Measurements from ENCODE around the gene TLE4. TPM values are rescaled to one million over a fixed set of nuclear protein-coding genes. Genes with fewer than 3 reads are reported as not detected.

Gene TLE4
- total and polyA plus RNA-seq, 10 of the 15 experiments (the other 5 are each of a cell fraction or from before 2014, with no cell fraction given), result 5.3 to 53.3 (median 23.3) TPM

DNA sequence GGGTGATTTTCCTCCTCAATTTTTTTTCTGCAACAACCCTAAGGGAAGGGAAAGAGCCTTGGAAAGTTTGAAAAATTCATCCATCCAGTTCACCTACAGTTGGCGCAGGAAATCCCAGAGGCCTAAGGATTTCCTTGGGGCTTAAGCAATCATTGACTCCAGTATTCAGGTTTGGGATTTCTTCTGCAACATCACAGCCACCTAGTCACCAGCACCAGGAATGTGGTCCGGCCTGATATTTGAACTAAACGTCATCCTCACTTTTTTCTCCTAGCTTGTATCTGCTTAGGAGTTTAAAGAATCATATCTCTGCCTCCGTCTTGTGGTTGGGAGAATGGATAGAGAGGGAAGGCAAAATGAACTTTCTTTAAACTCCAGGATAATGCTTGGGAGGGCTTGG lies 20.2 kb upstream of the TLE4 start (continued):
- TF ChIP-seq RCOR1 (conservative IDR thresholded peaks at IDR 0.05; ENCODE audit: low read depth, low read length) (no peak), TCF12 (IDR thresholded peaks at IDR 0.05; ENCODE audit: low read depth, low read length) (no peak), HDAC2 (IDR thresholded peaks at IDR 0.05) (no peak), TBL1XR1 (IDR thresholded peaks at IDR 0.05; ENCODE audit: low read depth, low read length) (no peak), RELA (IDR thresholded peaks at IDR 0.05; ENCODE audit: borderline replicate concordance, partially characterized antibody) (no peak), HDAC6 (IDR thresholded peaks at IDR 0.05; ENCODE audit: unreplicated experiment) (no peak), EED (IDR thresholded peaks at IDR 0.05; ENCODE audit: low read depth) (no peak), PAX5 (IDR thresholded peaks at IDR 0.05; ENCODE audit: borderline replicate concordance, low read depth, low read length) (no peak), IKZF1 (conservative IDR thresholded peaks at IDR 0.05) (no peak), CBX3 (IDR thresholded peaks at IDR 0.05; ENCODE audit: borderline replicate concordance, low read depth) (no peak)
- TF ChIP-seq, protein P1, sequence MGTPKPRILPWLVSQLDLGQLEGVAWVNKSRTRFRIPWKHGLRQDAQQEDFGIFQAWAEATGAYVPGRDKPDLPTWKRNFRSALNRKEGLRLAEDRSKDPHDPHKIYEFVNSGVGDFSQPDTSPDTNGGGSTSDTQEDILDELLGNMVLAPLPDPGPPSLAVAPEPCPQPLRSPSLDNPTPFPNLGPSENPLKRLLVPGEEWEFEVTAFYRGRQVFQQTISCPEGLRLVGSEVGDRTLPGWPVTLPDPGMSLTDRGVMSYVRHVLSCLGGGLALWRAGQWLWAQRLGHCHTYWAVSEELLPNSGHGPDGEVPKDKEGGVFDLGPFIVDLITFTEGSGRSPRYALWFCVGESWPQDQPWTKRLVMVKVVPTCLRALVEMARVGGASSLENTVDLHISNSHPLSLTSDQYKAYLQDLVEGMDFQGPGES (IDR thresholded peaks at IDR 0.05), result no peak
- TF ChIP-seq, protein P2, sequence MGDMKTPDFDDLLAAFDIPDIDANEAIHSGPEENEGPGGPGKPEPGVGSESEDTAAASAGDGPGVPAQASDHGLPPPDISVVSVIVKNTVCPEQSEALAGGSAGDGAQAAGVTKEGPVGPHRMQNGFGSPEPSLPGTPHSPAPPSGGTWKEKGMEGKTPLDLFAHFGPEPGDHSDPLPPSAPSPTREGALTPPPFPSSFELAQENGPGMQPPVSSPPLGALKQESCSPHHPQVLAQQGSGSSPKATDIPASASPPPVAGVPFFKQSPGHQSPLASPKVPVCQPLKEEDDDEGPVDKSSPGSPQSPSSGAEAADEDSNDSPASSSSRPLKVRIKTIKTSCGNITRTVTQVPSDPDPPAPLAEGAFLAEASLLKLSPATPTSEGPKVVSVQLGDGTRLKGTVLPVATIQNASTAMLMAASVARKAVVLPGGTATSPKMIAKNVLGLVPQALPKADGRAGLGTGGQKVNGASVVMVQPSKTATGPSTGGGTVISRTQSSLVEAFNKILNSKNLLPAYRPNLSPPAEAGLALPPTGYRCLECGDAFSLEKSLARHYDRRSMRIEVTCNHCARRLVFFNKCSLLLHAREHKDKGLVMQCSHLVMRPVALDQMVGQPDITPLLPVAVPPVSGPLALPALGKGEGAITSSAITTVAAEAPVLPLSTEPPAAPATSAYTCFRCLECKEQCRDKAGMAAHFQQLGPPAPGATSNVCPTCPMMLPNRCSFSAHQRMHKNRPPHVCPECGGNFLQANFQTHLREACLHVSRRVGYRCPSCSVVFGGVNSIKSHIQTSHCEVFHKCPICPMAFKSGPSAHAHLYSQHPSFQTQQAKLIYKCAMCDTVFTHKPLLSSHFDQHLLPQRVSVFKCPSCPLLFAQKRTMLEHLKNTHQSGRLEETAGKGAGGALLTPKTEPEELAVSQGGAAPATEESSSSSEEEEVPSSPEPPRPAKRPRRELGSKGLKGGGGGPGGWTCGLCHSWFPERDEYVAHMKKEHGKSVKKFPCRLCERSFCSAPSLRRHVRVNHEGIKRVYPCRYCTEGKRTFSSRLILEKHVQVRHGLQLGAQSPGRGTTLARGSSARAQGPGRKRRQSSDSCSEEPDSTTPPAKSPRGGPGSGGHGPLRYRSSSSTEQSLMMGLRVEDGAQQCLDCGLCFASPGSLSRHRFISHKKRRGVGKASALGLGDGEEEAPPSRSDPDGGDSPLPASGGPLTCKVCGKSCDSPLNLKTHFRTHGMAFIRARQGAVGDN (IDR thresholded peaks at IDR 0.05), result no peak
- TF ChIP-seq, protein P3, sequence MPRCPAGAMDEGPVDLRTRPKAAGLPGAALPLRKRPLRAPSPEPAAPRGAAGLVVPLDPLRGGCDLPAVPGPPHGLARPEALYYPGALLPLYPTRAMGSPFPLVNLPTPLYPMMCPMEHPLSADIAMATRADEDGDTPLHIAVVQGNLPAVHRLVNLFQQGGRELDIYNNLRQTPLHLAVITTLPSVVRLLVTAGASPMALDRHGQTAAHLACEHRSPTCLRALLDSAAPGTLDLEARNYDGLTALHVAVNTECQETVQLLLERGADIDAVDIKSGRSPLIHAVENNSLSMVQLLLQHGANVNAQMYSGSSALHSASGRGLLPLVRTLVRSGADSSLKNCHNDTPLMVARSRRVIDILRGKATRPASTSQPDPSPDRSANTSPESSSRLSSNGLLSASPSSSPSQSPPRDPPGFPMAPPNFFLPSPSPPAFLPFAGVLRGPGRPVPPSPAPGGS (IDR thresholded peaks at IDR 0.05; ENCODE audit: borderline replicate concordance, insufficient read depth, low read depth, low read length, poor library complexity, severe bottlenecking), result no peak
